Hepatocyte (in vitro differentiated cells): Measurements from ENCODE around the gene FADS3. TPM values are rescaled to one million over a fixed set of nuclear protein-coding genes. Genes with fewer than 3 reads are reported as not detected.

Experiments used
- DNase-seq: peaks from one replicate; pipeline ENCODE4 v3.0.0-alpha.2; 2016; ENCODE audit warnings: low spot score
- H2AFZ ChIP-seq: fragments of 200-600 bp; sonication (generic); 2 replicates; pipeline ENCODE4 v1.6.0; 2016; ENCODE audit warnings: antibody characterized with exemption, mild to moderate bottlenecking
- H3K27ac ChIP-seq: fragments of 200-600 bp; sonication (generic); 2 replicates; pipeline ENCODE4 v1.5.1; 2016; ENCODE audit warnings: mild to moderate bottlenecking
- H3K27me3 ChIP-seq: fragments of 200-600 bp; sonication (generic); 2 replicates; pipeline ENCODE4 v1.6.1; 2016
- H3K36me3 ChIP-seq: fragments of 200-600 bp; sonication (generic); replicated peaks from 2 replicates; pipeline ENCODE4 v1.5.1; 2016; ENCODE audit warnings: low read depth; ENCODE audit not compliant: insufficient read depth
- H3K4me1 ChIP-seq: fragments of 200-600 bp; sonication (generic); 2 replicates; pipeline ENCODE4 v1.5.1; 2016; ENCODE audit warnings: mild to moderate bottlenecking, moderate library complexity; ENCODE audit not compliant: insufficient read depth
- H3K4me2 ChIP-seq: fragments of 200-600 bp; sonication (generic); 2 replicates; pipeline ENCODE4 v1.6.0; 2016
- H3K4me3 ChIP-seq: fragments of 200-600 bp; sonication (generic); 2 replicates; pipeline ENCODE4 v1.5.1; 2016; ENCODE audit warnings: mild to moderate bottlenecking
- H3K79me2 ChIP-seq: fragments of 200-600 bp; sonication (generic); 2 replicates; pipeline ENCODE4 v1.6.0; 2017; ENCODE audit warnings: mild to moderate bottlenecking
- H3K9me2 ChIP-seq: fragments of 200-600 bp; sonication (generic); replicated peaks from 2 replicates; pipeline ENCODE4 v1.6.0; 2017; ENCODE audit warnings: mild to moderate bottlenecking; ENCODE audit not compliant: insufficient read depth
- H3K9me3 ChIP-seq: fragments of 200-600 bp; sonication (generic); 2 replicates; pipeline ENCODE4 v1.5.1; 2016; ENCODE audit warnings: low read depth, mild to moderate bottlenecking
- H4K20me1 ChIP-seq: fragments of 200-600 bp; sonication (generic); 2 replicates; pipeline ENCODE4 v1.6.0; 2016; ENCODE audit warnings: mild to moderate bottlenecking; ENCODE audit not compliant: insufficient read depth, poor library complexity, severe bottlenecking
- CTCF ChIP-seq: fragments of 200-600 bp; sonication (generic); IDR thresholded peaks from 2 replicates; pipeline ENCODE4 v1.5.1; 2016; ENCODE audit warnings: antibody characterized with exemption, mild to moderate bottlenecking; ENCODE audit not compliant: poor library complexity
- EZH2 ChIP-seq: fragments of 200-600 bp; sonication (generic); IDR thresholded peaks from 2 replicates; pipeline ENCODE4 v1.6.1; 2016; ENCODE audit warnings: antibody characterized with exemption, mild to moderate bottlenecking, borderline replicate concordance
- EZH2phosphoT487 ChIP-seq: fragments of 200-600 bp; sonication (generic); IDR thresholded peaks from one replicate; pipeline ENCODE4 v1.6.1; 2018; ENCODE audit warnings: antibody characterized with exemption, mild to moderate bottlenecking, low read depth, moderate library complexity; ENCODE audit not compliant: unreplicated experiment, severe bottlenecking
- WGBS: methylation state at CpG from one replicate; pipeline ENCODE4 v1.1.6; 2016; ENCODE audit warnings: low lambda C conversion rate; ENCODE audit errors: missing lambda C conversion rate; 5-methylcytosine and 5-hydroxymethylcytosine counted together
- polyA plus RNA-seq: library from polyadenylated mRNA; unstranded; fragments of >200 nt; fragmentation: Nextera tagmentation; extraction: Ambion mirVana; gene quantifications from 2 replicates; pipeline ENCODE4 v1.2.1, GENCODE V29; 2016
- total RNA-seq: library from RNA; depleted of rRNA; stranded (reverse); fragments of >200 nt; gene quantifications from 2 replicates; pipeline ENCODE4 v1.2.3, GENCODE V29; 2014

The FADS3 gene
- total and polyA plus RNA-seq, 2 experiments from 2014 or later = 19.4 to 37.0 TPM

- no peaks in the 10 kb centered on the region for H3K9me2 ChIP-seq
- H3K27ac ChIP-seq = no peak overlapping the region
- no peaks in the 10 kb centered on the region for H3K36me3 ChIP-seq
- TF ChIP-seq EZH2phosphoT487 = no peak
- no peak for TF ChIP-seq CTCF
- TF ChIP-seq EZH2 = no peak
- no peak for DNase-seq
- no peak overlapping the region for H2AFZ ChIP-seq
- H3K4me3 ChIP-seq = no peak overlapping the region
- no peaks in the 10 kb centered on the region for H3K4me1 ChIP-seq
- H3K79me2 ChIP-seq = no peaks in the 10 kb centered on the region
- H3K9me3 ChIP-seq = no peaks in the 10 kb centered on the region
- H4K20me1 ChIP-seq = no peaks in the 10 kb centered on the region
- H3K4me2 ChIP-seq = no peak overlapping the region
- H3K27me3 ChIP-seq = no peaks in the 10 kb centered on the region
- 97% methylated on average over 9 of the region's 9 CpGs for WGBS
These were observed 42.7 kb downstream of the FADS3 start for GRCh38 chr11:61848631-61849030.

DNA sequence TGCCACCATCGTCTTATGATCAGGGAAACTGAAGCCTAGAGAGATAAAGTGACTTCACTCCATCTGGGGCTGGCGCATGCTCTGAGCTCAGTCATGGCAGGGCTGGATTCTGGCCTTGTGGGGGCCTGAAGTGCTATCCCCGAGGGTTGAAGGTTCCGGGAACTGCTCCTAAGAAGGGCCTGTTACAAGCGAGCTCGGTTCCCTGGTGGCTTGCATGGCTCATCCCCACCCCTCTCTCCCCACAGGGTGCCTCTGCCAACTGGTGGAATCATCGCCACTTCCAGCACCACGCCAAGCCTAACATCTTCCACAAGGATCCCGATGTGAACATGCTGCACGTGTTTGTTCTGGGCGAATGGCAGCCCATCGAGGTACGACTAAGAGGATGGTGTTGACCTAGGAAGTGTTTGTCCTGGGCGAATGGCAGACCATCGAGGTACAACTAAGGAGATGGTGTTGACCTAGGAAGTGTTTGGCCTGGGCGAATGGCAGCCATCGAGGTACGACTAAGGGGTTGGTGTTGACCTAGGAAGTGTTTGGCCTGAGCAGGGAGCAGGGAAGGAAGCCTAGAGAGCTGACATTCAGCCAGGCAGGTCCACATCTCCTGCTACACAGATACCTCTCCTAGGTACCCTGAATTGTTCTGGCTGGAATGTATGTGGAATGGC, 43.3 kb downstream of the FADS3 start:
- no peak overlapping the region for H3K4me3 ChIP-seq
- no peaks in the 10 kb centered on the region for H3K9me2 ChIP-seq
- H3K4me2 ChIP-seq = no peak overlapping the region
- 94% methylated on average over 18 of the region's 18 CpGs for WGBS
- no peak overlapping the region for H3K27ac ChIP-seq
- no peaks in the 10 kb centered on the region for H3K36me3 ChIP-seq
- no peaks in the 10 kb centered on the region for H3K79me2 ChIP-seq
- no peaks in the 10 kb centered on the region for H3K9me3 ChIP-seq
- no peaks in the 10 kb centered on the region for H3K27me3 ChIP-seq
- H4K20me1 ChIP-seq = no peaks in the 10 kb centered on the region
- no peak for DNase-seq
- TF ChIP-seq EZH2 (no peak), CTCF (no peak), EZH2phosphoT487 (no peak)
- no peaks in the 10 kb centered on the region for H3K4me1 ChIP-seq
- no peak overlapping the region for H2AFZ ChIP-seq

DNA sequence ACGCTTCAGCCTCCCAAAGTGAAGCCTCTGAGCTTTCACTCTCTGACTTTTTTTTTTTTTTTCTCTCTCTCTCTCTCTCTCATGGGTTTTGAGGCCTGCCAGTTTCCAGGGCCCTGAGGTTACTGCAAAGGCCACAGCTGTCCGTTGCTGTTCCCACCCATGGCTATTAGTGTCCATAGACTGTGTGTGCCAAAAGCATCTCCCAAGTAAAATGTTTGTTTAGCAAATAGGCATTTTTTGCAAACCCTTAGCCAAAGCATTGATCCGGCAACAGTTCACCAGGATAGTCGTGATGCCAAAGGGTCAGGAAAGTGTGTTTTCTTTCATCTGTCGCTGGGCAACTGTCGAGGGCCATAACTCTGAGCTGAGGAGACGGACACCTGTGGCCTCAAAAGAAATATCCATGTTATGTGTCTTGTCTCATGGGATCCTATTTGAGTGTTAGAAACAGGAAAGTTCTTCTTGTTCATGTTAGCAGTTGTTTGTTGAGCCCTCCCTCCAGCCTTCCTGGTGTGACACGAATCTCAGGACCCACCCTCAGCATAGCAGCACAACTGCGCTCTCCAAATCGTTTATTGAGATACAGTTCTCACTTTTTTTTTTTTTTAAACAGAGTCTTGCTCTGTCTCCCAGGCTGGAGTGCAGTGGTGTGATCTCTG, 44.9 kb downstream of the FADS3 start:
- WGBS = 95% methylated on average over 10 of the region's 10 CpGs
- Histone ChIP-seq H3K9me2 (no peaks in the 10 kb centered on the region), H2AFZ (no peak overlapping the region), H3K27me3 (no peaks in the 10 kb centered on the region), H3K79me2 (peaks cover 2% of the 10 kb centered on the region), H3K36me3 (no peaks in the 10 kb centered on the region), H3K4me2 (no peak overlapping the region), H4K20me1 (no peaks in the 10 kb centered on the region), H3K4me1 (no peaks in the 10 kb centered on the region), H3K4me3 (no peak overlapping the region), H3K27ac (no peak overlapping the region), H3K9me3 (no peaks in the 10 kb centered on the region)
- no peak for DNase-seq
- no peak for TF ChIP-seq EZH2phosphoT487
- TF ChIP-seq CTCF = no peak
- no peak for TF ChIP-seq EZH2
